HUES6 (cell line): ENCODE measurements around the gene PDE4B.
"Not testable (repeated sequence)": the region's sequence is repeated elsewhere in the genome, so short reads cannot be mapped to it uniquely, and the experiment has no call there.

Experiments
- H3K27ac ChIP-seq: 2 replicates; pipeline ENCODE4 v1.7.0; 2013; ENCODE audit warnings: low read depth, mild to moderate bottlenecking, low read length, inconsistent platforms
- H3K27me3 ChIP-seq: 2 replicates; pipeline ENCODE4 v1.6.1; 2013; ENCODE audit warnings: low read length; ENCODE audit not compliant: control insufficient read depth, insufficient read depth
- H3K36me3 ChIP-seq: 2 replicates; pipeline ENCODE4 v1.6.1; 2013; ENCODE audit warnings: low read length; ENCODE audit not compliant: control insufficient read depth, insufficient read depth
- H3K4me1 ChIP-seq: 2 replicates; pipeline ENCODE4 v1.6.1; 2013; ENCODE audit warnings: low read length; ENCODE audit not compliant: control insufficient read depth, insufficient read depth
- H3K4me3 ChIP-seq: 2 replicates; pipeline ENCODE4 v1.5.1; 2013; ENCODE audit warnings: low read depth, low read length
- H3K9ac ChIP-seq: one replicate; pipeline ENCODE4 v1.6.1; 2013; ENCODE audit warnings: mild to moderate bottlenecking, low read length
- H3K9me3 ChIP-seq: 2 replicates; pipeline ENCODE4 v1.6.1; 2013; ENCODE audit warnings: low read depth, low read length; ENCODE audit not compliant: control insufficient read depth, insufficient read depth

The PDE4B gene

DNA sequence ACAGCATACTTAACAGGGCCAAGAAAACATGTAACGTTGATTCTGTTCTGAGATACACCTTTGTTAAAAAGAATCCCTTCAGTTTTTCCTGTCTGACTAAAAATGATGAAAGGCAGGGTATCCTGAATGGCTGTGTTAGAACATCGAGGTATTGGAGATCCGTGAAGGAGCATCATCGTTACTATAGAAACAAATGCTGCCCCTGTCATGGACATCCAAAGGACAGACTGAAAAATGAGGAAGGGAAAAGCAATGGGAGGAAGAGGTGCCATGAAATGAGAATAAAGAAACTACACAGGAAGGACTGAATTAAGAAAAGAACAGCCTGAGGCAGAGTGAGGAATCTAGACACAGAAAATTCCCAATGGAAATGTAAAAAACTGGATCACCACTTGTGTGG lies 257.9 kb downstream of the PDE4B start:
- Histone ChIP-seq H3K27ac (no peak overlapping the region), H3K36me3 (no peaks in the 10 kb centered on the region), H3K27me3 (no peaks in the 10 kb centered on the region), H3K4me1 (no peaks in the 10 kb centered on the region), H3K9me3 (no peaks in the 10 kb centered on the region), H3K9ac (no peak overlapping the region), H3K4me3 (no peak overlapping the region)

DNA sequence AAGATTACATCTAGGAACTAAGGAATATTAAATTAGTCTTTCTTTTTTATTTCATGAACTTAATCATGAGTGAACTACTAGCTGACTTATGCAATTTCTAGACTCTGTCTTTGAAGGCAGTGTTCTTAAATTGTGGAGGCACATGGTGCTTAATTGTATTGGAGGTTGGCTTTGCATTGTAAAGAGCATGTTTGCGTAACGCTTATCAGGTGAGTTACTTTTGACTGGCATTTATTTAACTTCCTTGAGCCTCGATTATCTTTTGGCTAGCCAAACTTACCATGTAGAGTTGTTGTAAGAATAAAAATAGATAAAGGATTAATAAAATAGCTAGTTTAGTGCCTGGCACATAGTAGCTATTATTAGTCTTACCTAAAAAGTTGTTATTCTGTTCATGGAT lies 262.4 kb downstream of the PDE4B start:
- Histone ChIP-seq H3K9me3 (peaks cover 11% of the 10 kb centered on the region), H3K27ac (no peak overlapping the region), H3K4me1 (no peaks in the 10 kb centered on the region), H3K36me3 (no peaks in the 10 kb centered on the region), H3K27me3 (no peaks in the 10 kb centered on the region), H3K4me3 (no peak overlapping the region), H3K9ac (no peak overlapping the region)

DNA sequence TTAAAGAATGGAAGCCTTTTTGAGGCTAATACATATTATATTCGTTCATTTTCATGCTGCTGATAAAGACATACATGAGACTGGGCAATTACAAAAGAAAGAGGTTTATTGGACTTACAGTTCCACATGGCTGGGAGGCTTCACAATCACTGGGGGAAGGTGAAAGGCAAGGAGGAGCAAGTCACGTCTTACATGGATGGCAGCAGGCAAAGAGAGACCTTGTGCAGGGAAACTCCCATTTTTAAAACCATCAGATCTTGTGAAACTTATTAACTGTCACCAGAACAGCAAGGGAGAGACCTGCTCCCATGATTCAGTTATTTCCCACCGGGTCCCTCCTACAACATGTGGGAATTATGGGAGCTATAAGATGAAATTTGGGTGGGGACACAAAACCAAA lies 264.8 kb downstream of the PDE4B start:
- not testable (repeated sequence) for H3K27me3 ChIP-seq

DNA sequence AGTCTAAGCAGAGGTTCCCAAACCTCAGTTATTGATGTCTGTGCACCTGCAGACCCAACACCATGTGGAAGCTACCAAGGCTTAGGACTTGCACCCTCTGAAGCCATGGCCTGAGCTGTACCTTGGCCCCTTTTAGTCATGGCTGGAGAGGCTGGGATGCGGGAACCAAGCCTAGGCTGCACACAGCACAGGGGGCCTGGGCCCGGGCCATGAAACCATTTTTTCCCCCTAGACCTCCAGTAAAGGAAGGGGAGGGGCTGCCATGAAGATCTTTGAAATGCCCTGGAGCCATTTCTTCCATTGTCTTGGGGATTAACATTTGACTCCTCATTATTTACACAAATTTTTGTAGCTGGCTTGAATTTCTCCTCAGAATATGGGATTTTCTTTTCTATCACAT lies 265.9 kb downstream of the PDE4B start:
- Histone ChIP-seq H3K36me3 (no peaks in the 10 kb centered on the region), H3K9me3 (peaks cover 11% of the 10 kb centered on the region), H3K9ac (no peak overlapping the region), H3K27me3 (no peaks in the 10 kb centered on the region; the same call in 1 of the 2 replicates), H3K4me1 (no peaks in the 10 kb centered on the region), H3K27ac (no peak overlapping the region), H3K4me3 (no peak overlapping the region)

More for the DNA sequence above, 264.8 kb downstream of the PDE4B start:
- H3K9me3 ChIP-seq = peaks cover 11% of the 10 kb centered on the region
- H3K4me1 ChIP-seq, H3K27ac ChIP-seq, H3K9ac ChIP-seq, H3K36me3 ChIP-seq, H3K4me3 ChIP-seq: not testable (repeated sequence)

DNA sequence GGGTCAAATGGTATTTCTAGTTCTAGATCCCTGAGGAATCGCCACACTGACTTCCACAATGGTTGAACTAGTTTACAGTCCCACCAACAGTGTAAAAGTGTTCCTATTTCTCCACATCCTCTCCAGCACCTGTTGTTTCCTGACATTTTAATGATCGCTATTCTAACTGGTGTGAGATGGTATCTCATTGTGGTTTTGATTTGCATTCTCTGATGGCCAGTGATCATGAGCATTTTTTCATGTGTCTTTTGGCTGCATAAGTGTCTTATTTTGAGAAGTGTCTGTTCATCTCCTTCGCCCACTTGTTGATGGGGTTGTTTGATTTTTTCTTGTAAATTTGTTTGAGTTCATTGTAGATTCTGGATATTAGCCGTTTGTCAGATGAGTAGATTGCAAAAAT lies 274.5 kb downstream of the PDE4B start:
- H3K4me3 ChIP-seq, H3K9me3 ChIP-seq, H3K4me1 ChIP-seq, H3K36me3 ChIP-seq, H3K27ac ChIP-seq, H3K27me3 ChIP-seq, H3K9ac ChIP-seq: not testable (repeated sequence)

DNA sequence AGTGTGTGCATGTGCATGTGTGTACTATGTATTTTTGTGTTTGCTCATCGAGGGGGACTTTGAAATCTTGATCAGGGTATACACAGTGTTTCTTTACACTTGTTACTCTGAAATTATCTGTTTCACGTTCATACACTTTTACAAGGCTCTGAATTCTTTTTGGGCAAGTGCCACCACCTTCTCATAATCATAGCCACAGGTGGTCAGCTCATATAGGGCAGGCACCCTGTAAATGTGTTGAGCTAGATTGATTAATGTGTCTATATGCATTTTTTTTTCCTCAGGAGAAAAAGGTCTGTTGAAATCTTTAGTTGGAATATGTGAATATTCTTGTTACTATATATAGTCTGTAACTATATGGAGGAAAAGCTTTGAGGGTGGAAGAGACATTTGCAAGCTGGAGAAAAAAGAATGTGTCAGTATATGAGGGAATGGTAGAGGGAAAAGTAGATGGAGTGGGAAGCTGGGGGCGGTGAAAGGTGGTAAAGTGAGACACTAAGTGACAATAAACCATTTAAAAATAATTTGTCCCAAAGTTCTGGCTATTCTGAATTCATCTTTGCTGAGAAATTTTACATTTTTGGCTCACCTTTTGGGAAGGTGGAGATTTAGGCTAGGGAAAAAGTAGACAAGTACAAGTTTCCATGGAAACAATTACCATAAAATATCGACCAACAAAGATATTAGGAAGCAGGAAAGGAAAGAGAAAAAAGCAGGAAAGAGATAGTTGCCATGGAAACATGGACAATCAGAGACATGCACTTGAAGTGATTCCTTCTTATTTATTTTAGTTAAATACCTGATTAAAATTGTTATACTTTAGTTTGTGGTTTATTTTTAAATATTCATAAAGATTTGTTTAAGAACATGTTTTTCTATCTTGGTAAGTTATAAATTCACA lies 277.5 kb downstream of the PDE4B start:
- no peak overlapping the region for H3K27ac ChIP-seq
- H3K36me3 ChIP-seq = no peaks in the 10 kb centered on the region
- no peaks in the 10 kb centered on the region for H3K27me3 ChIP-seq
- H3K4me3 ChIP-seq = no peak overlapping the region
- H3K9ac ChIP-seq = no peak overlapping the region
- H3K4me1 ChIP-seq = peaks cover 5% of the 10 kb centered on the region; the same call in 1 of the 2 replicates
- no peaks in the 10 kb centered on the region for H3K9me3 ChIP-seq

DNA sequence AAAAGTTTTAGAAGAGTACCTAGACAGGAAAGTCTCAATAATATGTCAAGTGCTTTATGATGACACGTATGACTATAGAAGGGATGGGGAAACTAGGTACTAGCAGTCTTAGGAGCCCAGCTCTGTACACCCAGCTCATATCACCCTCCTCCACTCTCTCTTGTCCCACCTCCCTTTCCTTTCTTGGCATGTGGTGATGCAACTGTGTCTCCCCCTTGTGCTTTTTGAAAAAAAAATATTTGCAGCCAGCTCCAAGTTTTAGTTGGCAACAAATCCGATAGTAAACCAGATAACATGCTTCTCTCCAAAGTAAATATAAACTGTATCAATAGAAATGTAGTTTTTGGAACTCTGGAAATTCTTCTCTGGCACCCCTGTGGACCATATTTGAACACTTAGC lies 280.7 kb downstream of the PDE4B start:
- Histone ChIP-seq H3K9me3 (no peaks in the 10 kb centered on the region), H3K9ac (no peak overlapping the region), H3K27me3 (no peaks in the 10 kb centered on the region), H3K36me3 (no peaks in the 10 kb centered on the region), H3K4me3 (no peak overlapping the region), H3K27ac (no peak overlapping the region), H3K4me1 (no peaks in the 10 kb centered on the region)

DNA sequence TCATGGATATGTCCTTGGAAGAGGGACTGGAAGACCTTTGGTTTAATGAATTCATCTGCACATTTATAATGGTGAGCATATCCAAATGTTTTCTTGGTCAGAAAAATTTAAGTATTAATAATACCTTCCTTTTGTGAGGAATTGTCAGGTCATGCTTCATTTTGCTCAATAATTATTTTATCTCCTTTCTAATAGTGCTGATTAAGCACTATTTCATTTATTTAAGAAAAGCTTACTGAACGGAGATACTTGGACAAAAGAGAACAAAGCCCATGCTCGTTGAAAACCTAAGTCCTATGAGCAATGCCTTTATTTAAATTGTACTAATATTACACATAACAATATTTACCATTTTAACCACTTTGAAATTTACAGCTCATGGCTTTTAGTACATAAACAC lies 281.5 kb downstream of the PDE4B start:
- H3K9ac ChIP-seq = no peak overlapping the region

DNA sequence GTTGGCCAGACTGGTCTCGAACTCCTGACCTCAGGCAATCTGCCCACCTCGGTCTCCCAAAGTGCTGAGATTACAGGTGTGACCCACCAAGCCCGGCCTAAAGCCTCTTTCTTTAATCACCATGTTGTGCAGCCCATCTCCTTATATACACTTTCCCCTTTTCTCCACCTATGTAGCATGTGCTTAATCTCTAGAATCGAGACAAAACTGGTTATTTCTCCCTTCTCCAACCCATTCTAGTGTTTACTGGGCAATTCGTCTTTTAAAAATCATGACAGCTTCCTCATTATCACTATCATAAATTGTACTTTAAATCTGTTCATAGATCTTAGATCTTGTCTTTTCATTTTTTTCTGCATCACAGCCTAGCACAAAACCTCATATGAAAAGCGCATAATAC lies 285.7 kb downstream of the PDE4B start:
- Histone ChIP-seq H3K9ac (no peak overlapping the region), H3K4me3 (no peak overlapping the region), H3K4me1 (no peaks in the 10 kb centered on the region), H3K9me3 (no peaks in the 10 kb centered on the region), H3K27ac (no peak overlapping the region), H3K27me3 (no peaks in the 10 kb centered on the region), H3K36me3 (no peaks in the 10 kb centered on the region)

More for the DNA sequence above, 281.5 kb downstream of the PDE4B start:
- Histone ChIP-seq H3K27me3 (no peaks in the 10 kb centered on the region), H3K27ac (no peak overlapping the region), H3K4me3 (no peak overlapping the region), H3K9me3 (no peaks in the 10 kb centered on the region), H3K4me1 (no peaks in the 10 kb centered on the region), H3K36me3 (no peaks in the 10 kb centered on the region)

DNA sequence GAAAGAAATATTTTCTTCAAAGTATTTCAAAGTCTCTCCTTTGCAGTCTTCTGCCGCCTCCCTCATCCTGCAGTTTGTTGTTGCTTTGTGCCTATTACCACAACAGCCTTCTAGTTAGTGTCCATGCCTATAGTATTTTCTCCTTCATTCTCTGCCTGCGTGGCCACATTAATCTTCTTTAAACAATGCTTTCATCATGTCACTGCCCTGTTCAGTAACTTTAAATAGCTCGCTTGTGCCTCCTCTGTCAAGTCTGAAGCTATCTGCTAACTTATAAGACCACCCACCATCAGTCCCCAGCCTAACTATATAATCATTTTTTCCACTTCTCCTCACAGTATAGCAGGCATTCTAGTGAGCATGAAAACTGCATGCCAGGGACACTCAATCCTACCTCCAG lies 290.3 kb downstream of the PDE4B start:
- H3K4me1 ChIP-seq = no peaks in the 10 kb centered on the region
- H3K27me3 ChIP-seq = no peaks in the 10 kb centered on the region
- no peak overlapping the region for H3K4me3 ChIP-seq
- no peaks in the 10 kb centered on the region for H3K36me3 ChIP-seq
- H3K9ac ChIP-seq = no peak overlapping the region
- no peaks in the 10 kb centered on the region for H3K9me3 ChIP-seq
- H3K27ac ChIP-seq = no peak overlapping the region

DNA sequence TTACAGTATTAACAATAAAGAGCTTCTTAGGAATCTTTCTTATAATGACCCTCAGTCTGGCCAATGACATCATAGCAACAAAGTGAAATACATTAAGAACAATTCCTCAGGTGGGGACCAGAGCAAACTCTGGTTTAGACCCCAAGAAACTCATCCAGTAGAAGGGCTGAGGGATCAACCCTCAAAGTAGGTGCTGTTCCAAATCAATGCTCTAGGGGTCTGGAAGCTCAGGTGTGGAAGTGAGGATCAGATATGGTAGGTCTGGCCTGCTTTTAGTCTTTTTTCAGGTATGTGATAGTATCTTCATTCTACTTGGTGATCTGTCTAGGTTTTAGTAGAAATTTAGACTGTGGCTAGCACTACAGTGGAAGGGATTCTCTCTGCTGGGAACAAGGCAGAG lies 291.7 kb downstream of the PDE4B start:
- no peaks in the 10 kb centered on the region for H3K27me3 ChIP-seq
- H3K4me1 ChIP-seq = no peaks in the 10 kb centered on the region
- no peak overlapping the region for H3K9ac ChIP-seq
- no peaks in the 10 kb centered on the region for H3K36me3 ChIP-seq
- no peak overlapping the region for H3K4me3 ChIP-seq
- H3K9me3 ChIP-seq = no peaks in the 10 kb centered on the region
- no peak overlapping the region for H3K27ac ChIP-seq
